D721Med (cell line): ENCODE results near the gene PFN3.
"Not testable (repeated sequence)": the region's sequence is repeated elsewhere in the genome, so short reads cannot be mapped to it uniquely, and the experiment has no call there.

Source experiments
- DNase-seq: peaks from one replicate; pipeline ENCODE4 v3.0.0; 2011; ENCODE audit warnings: low spot score; ENCODE audit not compliant: insufficient read length
- FAIRE-seq: peaks from 2 replicates; lab custom pipeline; 2011; peaks lifted over from hg19 to GRCh38; lab: Jason Lieb, UNC
- TF ChIP-seq, protein P1 (sequence below): IDR thresholded peaks from 2 replicates; pipeline ENCODE4 v1.5.1; 2012; ENCODE audit warnings: mild to moderate bottlenecking, control low read depth; ENCODE audit not compliant: insufficient read depth; ENCODE audit errors: missing control alignments

The PFN3 gene

DNA sequence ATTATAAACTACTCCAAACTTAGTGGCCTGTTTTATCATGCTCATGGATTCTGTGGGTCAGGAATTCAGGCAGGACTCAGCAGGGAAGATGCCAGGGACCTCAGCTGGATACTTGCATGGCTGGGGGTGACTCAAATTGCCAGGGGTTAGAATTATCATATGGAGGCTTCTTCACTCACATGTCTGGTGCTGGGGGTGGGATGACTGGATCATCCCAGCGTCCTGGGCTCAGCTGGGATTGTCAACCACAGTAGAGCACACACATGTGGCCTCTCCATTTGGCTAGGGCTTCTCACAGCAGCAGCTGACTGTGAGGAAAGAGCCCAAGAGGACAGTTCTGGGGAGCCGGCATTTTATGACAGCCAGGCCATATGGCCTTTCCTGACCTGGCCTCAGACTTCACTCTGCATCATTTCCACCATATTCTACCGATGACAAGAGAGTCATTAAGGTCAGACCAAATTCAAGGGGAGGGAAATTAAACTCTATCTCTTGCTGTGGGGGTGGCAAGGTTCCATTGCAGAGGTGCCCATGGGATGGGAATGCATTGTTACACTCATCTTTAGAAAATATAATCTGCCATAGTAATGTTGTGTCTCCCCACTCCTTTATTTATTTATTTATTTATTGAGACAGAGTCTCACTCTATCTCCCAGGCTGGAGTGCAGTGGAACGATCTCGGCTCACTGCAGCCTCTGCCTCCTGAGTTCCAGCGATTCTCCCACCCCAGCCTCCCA is 20.8 kb upstream of the PFN3 start:
- DNase-seq: no peak
- no peak for FAIRE-seq
- TF ChIP-seq, protein P1, sequence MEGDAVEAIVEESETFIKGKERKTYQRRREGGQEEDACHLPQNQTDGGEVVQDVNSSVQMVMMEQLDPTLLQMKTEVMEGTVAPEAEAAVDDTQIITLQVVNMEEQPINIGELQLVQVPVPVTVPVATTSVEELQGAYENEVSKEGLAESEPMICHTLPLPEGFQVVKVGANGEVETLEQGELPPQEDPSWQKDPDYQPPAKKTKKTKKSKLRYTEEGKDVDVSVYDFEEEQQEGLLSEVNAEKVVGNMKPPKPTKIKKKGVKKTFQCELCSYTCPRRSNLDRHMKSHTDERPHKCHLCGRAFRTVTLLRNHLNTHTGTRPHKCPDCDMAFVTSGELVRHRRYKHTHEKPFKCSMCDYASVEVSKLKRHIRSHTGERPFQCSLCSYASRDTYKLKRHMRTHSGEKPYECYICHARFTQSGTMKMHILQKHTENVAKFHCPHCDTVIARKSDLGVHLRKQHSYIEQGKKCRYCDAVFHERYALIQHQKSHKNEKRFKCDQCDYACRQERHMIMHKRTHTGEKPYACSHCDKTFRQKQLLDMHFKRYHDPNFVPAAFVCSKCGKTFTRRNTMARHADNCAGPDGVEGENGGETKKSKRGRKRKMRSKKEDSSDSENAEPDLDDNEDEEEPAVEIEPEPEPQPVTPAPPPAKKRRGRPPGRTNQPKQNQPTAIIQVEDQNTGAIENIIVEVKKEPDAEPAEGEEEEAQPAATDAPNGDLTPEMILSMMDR: no peak

GRCh38 chr5:177420472-177420871 is 20.0 kb upstream of the PFN3 start:
- not testable (repeated sequence) for DNase-seq, FAIRE-seq

- FAIRE-seq (no peak), DNase-seq (no peak)
- TF ChIP-seq, protein P1: no peak
Measured at GRCh38 chr5:177419046-177419445, 18.6 kb upstream of the PFN3 start.

- DNase-seq, FAIRE-seq: not testable (repeated sequence)
Measured at GRCh38 chr5:177417081-177417480, 16.6 kb upstream of the PFN3 start.

DNA sequence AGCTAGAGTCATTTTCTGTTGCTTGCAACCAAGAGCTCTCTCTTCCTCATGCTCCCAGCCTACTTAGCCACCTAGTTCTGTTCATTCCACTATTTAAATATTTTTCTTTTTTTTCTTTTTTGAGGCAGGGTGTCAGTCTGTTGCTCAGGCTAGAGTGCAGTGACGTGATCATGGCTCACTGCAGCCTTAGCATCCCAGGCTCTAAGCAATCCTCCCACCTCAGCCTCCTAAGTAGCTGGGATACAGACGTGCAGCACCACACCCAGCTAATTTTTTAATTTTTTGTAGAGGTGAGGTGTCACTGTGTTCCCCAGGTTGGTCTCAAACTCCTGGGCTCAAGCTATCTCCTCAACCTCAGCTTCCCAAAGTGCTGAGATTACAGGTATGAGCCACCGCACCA is 14.0 kb upstream of the PFN3 start:
- no peak for DNase-seq
- no peak for FAIRE-seq
- TF ChIP-seq, protein P1: no peak

GRCh38 chr5:177412603-177413233 is 12.3 kb upstream of the PFN3 start:
- DNase-seq: no peak
- TF ChIP-seq, protein P1: no peak
- FAIRE-seq: no peak

DNA sequence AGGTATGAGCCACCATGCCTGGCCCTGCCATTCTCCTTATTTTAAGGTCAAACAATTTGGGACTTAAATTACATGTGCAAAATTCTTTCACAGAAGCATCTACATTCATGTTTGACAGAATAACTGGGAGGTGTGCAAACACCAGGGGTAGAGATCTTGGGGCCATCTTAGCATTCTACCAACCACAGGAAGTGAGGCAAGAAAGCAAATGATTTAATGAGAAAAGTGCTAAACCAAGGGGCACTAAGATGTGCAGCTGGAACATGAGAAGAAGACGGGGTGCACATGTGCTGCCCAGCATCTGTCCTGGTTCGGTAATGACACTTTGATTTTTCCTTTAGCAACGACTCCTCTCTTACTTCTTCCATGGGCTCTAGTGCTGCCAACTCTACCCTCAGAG is 10.1 kb upstream of the PFN3 start:
- FAIRE-seq (no peak), DNase-seq (no peak)
- TF ChIP-seq, protein P1: no peak

DNA sequence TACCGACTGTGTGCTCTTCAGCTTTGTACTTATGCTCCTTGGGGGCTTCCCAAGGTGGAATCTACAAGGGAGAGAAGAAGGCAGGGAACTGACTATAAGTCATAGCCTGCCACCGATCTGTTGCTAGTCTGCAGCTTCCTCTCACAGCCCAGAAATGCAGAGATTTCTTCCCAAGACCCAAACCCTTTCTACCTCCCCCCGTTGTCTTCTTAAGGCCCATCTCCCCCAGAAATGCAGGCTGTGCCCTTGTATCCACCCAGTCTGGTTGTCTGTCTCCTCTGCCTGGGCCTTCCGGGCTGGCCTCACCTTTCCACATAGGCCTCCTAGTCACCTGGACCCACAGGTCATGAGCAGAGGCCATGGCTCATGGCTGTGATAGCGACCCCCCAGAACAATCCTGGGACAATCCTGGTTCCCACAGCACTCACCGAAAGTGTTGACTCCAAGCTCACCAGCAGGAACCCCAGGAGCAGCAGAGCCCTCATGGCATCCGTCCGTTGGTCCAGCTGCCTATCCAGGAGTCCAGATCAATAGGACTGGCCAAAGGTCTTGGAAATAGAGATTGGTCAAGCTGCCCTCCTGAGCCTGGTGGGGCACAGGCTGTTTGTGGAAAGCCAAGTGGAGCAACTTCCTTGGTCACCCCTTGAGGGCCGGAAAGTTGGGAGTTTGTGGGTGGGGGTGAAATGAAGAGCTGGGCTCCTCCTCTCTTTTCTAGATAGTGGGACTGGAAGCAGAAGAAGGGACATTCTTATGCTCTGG is 8.8 kb upstream of the PFN3 start, which contains the start of gene F12:
Gene F12 (minus strand): TSS at position 522 of the 759 bp plus-strand sequence. CDS start 37 bp downstream, at position 485.
- TF ChIP-seq, protein P1: no peak
- FAIRE-seq: no peak
- DNase-seq: no peak
